ENCODE data around the gene PARP12. TPM values are rescaled to one million over a fixed set of nuclear protein-coding genes. Genes with fewer than 3 reads are reported as not detected.
"Not testable (repeated sequence)": the region's sequence is repeated elsewhere in the genome, so short reads cannot be mapped to it uniquely, and the experiment has no call there.

PARP12 gene, protein sequence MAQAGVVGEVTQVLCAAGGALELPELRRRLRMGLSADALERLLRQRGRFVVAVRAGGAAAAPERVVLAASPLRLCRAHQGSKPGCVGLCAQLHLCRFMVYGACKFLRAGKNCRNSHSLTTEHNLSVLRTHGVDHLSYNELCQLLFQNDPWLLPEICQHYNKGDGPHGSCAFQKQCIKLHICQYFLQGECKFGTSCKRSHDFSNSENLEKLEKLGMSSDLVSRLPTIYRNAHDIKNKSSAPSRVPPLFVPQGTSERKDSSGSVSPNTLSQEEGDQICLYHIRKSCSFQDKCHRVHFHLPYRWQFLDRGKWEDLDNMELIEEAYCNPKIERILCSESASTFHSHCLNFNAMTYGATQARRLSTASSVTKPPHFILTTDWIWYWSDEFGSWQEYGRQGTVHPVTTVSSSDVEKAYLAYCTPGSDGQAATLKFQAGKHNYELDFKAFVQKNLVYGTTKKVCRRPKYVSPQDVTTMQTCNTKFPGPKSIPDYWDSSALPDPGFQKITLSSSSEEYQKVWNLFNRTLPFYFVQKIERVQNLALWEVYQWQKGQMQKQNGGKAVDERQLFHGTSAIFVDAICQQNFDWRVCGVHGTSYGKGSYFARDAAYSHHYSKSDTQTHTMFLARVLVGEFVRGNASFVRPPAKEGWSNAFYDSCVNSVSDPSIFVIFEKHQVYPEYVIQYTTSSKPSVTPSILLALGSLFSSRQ
- total RNA-seq (10 to 100 TPM; 54.6 to 63.1 TPM), polyA plus RNA-seq (ENCODE audit: insufficient read depth, low read depth, low replicate concordance) (39.4 TPM)
- long read RNA-seq, donor 1, partial matches to known transcripts: 0 of 1 reads
- long read RNA-seq, donor 1, other reads (novel, unspliced or antisense): 0 of 1 reads
- long read RNA-seq, donor 2, partial matches to known transcripts: 0 of 5 reads
- long read RNA-seq, donor 2, other reads (novel, unspliced or antisense): 0 of 5 reads

DNA sequence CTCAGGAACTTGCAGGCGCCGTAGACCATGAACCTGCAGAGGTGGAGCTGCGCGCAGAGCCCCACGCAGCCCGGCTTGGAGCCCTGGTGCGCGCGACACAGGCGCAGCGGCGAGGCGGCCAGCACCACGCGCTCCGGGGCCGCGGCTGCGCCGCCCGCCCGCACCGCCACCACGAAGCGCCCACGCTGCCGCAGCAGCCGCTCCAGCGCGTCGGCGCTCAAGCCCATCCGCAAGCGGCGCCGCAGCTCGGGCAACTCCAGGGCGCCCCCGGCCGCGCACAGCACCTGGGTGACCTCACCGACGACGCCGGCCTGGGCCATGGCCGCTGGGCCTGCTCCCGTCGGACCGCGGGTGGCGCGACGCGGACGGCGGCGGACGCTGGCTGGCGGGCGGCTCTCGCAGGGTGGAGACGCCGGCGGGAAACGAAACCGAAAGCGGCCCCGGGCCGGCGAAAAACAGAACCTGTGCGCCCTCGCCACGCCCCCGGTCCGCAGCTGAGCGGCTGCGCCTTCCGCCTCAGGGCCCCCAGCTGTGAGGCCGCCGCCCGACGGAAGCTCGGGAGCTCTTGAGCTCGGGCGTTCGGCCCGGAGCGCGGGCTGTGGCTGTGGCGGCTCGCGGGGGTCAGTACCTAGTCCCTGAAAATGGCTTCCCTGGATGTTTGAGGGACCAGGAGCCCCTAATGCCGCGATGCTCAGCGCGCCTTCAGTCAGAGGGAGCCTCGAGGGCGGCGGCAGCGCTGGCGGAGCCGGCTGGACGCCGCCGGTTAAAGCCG lies at the start of gene PARP12:
PARP12 (minus strand) TSS at position 424 of the 772 bp plus-strand sequence; CDS start at position 320, 104 bp downstream.
- H3K27ac ChIP-seq: peak within 1 kb of the TSS; percentile 90 to 97
- H3K27me3 ChIP-seq: no peaks in the 10 kb centered on the region
- 1% methylated on average over 56 of the region's 106 CpGs; no CpG with 5 or more reads in 1 of the 2 donors for WGBS, 2 donors
- no peaks in the 10 kb centered on the region for H3K36me3 ChIP-seq (ENCODE audit: low read depth, missing control alignments)
- H3K4me3 ChIP-seq: peak within 1 kb of the TSS; percentile 81 to 93
- DNase-seq: peak; percentile 88
- intact Hi-C loops (cut with DNase I; ENCODE audit: low total_unique reads): no loop called here
- TF ChIP-seq POLR2A (IDR thresholded peaks at IDR 0.05): no peak
- TF ChIP-seq, protein P1, sequence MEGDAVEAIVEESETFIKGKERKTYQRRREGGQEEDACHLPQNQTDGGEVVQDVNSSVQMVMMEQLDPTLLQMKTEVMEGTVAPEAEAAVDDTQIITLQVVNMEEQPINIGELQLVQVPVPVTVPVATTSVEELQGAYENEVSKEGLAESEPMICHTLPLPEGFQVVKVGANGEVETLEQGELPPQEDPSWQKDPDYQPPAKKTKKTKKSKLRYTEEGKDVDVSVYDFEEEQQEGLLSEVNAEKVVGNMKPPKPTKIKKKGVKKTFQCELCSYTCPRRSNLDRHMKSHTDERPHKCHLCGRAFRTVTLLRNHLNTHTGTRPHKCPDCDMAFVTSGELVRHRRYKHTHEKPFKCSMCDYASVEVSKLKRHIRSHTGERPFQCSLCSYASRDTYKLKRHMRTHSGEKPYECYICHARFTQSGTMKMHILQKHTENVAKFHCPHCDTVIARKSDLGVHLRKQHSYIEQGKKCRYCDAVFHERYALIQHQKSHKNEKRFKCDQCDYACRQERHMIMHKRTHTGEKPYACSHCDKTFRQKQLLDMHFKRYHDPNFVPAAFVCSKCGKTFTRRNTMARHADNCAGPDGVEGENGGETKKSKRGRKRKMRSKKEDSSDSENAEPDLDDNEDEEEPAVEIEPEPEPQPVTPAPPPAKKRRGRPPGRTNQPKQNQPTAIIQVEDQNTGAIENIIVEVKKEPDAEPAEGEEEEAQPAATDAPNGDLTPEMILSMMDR (IDR thresholded peaks at IDR 0.05): no peak
- no peaks in the 10 kb centered on the region for H3K9me3 ChIP-seq
- peaks cover 22% of the 10 kb centered on the region for H3K4me1 ChIP-seq

DNA sequence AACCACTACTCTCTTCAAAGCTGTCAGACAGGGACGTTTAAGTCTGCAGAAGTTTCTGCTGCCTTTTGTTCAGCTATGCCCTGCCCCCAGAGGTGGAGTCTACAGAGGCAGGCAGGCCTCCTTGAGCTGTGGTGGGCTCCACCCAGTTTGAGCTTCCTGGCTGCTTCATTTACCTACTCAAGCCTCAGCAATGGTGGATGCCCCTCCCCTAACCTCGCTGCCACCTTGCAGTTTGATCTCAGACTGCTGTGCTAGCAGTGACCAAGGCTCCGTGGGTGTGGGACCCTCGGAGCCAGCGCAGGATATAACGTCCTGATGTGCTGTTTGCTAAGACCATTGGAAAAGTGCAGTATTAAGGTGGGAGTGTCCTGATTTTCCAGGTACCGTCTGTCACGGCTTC lies 46.0 kb upstream of the PARP12 start:
- H3K36me3 ChIP-seq (ENCODE audit: low read depth, missing control alignments); DNase-seq: not testable (repeated sequence)
- WGBS, 2 donors: 92 to 95% methylated on average over 7 to 8 of the region's 8 CpGs

DNA sequence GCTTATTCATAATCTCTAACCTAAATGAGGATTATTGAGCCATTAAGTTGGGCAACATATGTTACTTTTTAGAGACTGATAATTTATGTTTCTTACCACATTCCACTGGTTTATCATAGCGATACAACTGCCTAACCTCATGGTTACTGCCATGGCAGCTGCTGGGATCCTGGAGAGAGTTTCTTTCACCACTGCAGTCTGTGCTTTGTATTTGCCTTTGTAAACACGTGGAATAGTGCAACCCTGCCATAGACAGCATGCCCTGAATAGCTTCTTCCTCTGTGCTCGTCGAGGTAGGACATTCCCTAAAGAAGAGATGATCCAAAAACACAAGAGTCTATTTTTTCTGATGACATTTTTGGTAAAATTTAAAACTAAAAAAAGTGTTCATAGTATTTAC lies 33.7 kb upstream of the PARP12 start:
- 80 to 82% methylated on average over 4 of the region's 4 CpGs for WGBS, 2 donors
- no peak for DNase-seq
- TF ChIP-seq, protein P1 (IDR thresholded peaks at IDR 0.05): no peak
- TF ChIP-seq POLR2A (IDR thresholded peaks at IDR 0.05): no peak
- Histone ChIP-seq H3K4me3 (no peak overlapping the region), H3K27me3 (no peaks in the 10 kb centered on the region), H3K36me3 (ENCODE audit: low read depth, missing control alignments) (no peaks in the 10 kb centered on the region), H3K4me1 (no peaks in the 10 kb centered on the region), H3K9me3 (no peaks in the 10 kb centered on the region), H3K27ac (no peak overlapping the region)
- intact Hi-C loops (cut with DNase I; ENCODE audit: low total_unique reads): no loop called here

More for the DNA sequence above, 46.0 kb upstream of the PARP12 start:
- intact Hi-C loops (cut with DNase I; ENCODE audit: low total_unique reads); H3K27ac ChIP-seq; H3K27me3 ChIP-seq; H3K9me3 ChIP-seq; H3K4me1 ChIP-seq; H3K4me3 ChIP-seq: not testable (repeated sequence)

DNA sequence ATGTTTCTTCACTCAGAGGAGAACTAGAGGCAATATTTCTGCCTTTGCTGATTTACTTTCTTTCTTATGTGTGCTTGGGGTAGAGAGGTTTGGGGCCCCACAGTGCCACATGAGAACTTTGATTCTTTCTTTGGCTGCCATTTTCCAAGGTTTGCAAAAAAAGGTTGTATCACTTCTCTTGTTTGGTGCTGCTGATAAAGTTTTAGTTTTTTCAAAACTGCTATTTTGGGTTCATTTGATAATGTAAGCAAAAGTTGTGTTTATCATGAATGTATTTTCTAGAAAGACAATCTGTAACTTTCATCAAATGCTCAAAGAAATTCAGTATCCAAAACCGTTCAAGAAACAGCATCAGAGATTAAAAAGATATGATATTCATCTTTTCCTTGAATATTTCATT lies 30.6 kb upstream of the PARP12 start:
- no peak for TF ChIP-seq POLR2A (IDR thresholded peaks at IDR 0.05)
- TF ChIP-seq, protein P1 (IDR thresholded peaks at IDR 0.05): no peak
- no peaks in the 10 kb centered on the region for H3K4me1 ChIP-seq
- H3K27me3 ChIP-seq: no peaks in the 10 kb centered on the region
- H3K4me3 ChIP-seq: no peak overlapping the region
- 85 to 90% methylated on average over 1 of the region's 1 CpG for WGBS, 2 donors
- intact Hi-C loops (cut with DNase I; ENCODE audit: low total_unique reads): no loop called here
- no peak overlapping the region for H3K27ac ChIP-seq
- H3K36me3 ChIP-seq (ENCODE audit: low read depth, missing control alignments): no peaks in the 10 kb centered on the region
- DNase-seq: no peak
- no peaks in the 10 kb centered on the region for H3K9me3 ChIP-seq

All from testis (tissue), 5 donors.